Stimulated activated CD4-positive, alpha-beta T cell treated with anti-CD3 and anti-CD28 coated beads, Interleukin-1b, Interleukin-23, amount 100 ng/mL, for 1 hour (primary cell): Measurements from ENCODE around the gene MRPL40.
"Not testable (repeated sequence)": the region's sequence is repeated elsewhere in the genome, so short reads cannot be mapped to it uniquely, and the experiment has no call there.

Experiments
- DNase-seq, 2 donors: peaks; one replicate each; pipeline ENCODE4 v3.0.0-alpha.2; 2020; ENCODE audit warnings: low read depth in 2 of 2

The MRPL40 gene

DNA sequence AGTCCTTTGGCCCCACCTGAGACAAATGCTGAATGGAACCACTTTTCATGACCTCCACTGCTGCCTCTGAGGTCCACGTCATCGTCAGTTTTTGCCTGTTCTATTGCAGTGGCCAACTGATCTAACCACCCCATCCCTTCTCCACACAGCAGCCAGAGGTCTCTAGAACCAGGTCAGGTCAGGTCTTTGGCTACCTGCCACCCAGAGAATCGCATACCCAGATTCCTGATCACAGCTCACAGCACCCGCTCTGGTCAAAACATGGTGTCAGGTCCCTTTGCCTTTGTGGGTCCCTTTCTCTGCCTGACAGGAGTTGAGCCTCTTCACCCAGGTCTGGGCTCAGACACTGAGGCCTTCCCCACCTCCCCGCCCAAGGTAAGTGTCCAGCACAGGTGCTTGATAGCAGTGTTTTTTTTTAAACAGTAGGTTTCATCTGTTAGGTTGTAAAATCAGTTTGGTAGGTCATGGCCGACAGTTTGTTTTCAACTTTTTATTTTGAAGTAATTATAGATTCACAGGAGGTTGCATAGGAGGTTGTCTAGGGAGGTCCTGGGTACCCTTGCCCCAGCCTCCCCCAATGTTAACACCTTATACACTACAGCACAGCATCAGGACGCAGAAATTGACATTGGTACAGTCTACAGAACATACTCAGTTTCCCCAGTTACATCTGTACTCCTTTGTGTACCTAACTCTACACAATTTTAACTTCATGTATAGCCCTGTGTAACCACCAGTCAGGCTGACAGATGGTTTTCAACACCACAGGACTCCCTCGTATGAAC, 8.3 kb downstream of the MRPL40 start:
- DNase-seq: no peak

GRCh38 chr22:19442166-19442565, 9.8 kb downstream of the MRPL40 start:
- no peak for DNase-seq

- no peak for DNase-seq
These were observed 11.3 kb downstream of the MRPL40 start for GRCh38 chr22:19443544-19444211.

DNA sequence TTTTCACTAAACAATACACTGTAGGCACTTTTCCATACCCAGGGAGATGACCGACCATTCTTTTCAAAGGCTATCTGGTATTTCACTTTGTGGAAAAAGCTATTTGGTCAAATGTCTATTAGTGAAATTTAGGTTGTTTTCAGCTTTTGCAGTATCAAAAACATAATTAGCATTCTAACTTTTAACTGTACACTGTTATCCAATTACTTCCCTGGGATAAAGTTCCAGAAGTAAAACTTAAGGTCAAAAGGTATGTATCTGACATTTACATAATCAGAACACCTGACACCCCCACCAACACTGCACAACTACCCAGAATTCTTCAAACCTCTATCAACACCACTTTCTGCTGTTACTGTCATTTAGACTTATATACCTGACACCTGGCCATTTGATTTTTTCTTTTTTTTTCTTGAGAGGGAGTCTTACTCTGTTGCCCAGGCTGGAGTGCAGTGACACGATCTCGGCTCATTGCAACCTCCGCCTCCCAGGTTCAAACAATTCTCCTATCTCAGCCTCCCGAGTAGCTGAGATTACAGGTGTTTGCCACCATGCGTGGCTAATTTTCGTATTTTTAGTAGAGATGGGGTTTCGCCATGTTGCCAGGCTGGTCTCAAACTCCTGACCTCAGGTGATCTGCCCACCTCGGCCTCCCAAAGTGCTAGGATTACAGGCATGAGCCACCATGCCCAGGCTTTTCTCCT, 13.1 kb downstream of the MRPL40 start:
- DNase-seq: not testable (repeated sequence)

GRCh38 chr22:19446603-19447329, 14.4 kb downstream of the MRPL40 start:
- no peak for DNase-seq

GRCh38 chr22:19447330-19448075, 15.2 kb downstream of the MRPL40 start, which contains the start of gene C22orf39:
Gene C22orf39, minus strand, starts transcription at chr22:19447711. Its CDS starts 23 bp downstream, at chr22:19447688.
- peak; percentile 62 to 71 for DNase-seq

GRCh38 chr22:19448076-19448607, 15.8 kb downstream of the MRPL40 start:
- no peak for DNase-seq

DNA sequence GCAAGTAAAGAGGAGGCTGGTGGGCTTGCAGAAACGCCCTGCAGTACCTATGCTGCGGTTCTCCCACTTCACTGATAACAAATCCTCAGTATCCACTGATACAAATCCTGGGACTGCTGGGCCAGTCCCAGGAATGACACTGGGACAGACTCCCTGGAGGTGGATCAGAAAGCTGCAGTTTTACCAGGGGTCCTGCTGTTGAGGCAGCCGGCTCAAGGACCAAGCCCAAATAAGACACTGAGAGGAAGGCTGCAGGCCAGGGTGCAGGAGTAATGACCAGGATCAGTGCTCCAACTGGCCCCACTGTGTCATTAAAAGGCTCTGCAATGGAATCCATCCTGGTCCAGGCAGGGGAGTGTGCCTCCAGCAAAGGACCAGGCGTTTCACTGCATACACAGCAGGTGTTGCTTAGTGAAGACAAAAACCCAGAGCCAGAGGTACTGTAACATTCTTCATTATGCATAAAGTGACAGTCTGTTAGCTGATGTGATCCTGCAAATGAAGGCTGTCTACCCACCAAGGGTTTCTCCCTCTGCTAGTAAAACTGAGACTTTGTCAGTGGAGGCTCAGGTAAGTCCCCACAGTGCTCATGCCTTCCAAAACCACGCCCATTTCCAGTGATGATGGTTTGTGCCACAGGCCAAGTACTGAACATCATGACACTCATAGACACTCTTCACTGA, 16.5 kb downstream of the MRPL40 start:
- DNase-seq: no peak

GRCh38 chr22:19449422-19449767, 17.1 kb downstream of the MRPL40 start:
- DNase-seq: no peak

GRCh38 chr22:19450363-19451175, 18.2 kb downstream of the MRPL40 start:
- no peak for DNase-seq

DNA sequence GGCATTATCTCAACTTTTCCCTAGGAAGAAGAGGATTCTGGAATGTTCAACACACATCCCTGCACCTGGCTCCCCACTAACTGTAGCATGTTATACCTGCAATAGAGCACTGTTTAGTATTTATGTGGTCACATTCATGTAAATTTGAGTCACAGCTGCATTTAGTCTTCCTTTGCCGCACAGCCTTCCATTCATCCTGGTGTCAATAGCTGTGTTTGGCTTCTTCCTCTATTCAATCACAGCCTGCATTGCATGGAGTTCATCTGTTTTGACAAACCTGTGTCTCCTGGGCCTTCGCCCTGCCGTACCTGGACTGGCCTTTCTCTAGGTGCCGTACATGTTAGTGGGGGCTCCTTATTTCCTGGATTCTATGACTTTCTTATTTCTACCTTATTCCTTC, 19.2 kb downstream of the MRPL40 start:
- DNase-seq: no peak

- DNase-seq: no peak
These were observed 21.4 kb downstream of the MRPL40 start for GRCh38 chr22:19453718-19454117.

GRCh38 chr22:19454156-19454555, 21.8 kb downstream of the MRPL40 start:
- no peak for DNase-seq

GRCh38 chr22:19455033-19455432, 22.7 kb downstream of the MRPL40 start:
- DNase-seq: no peak

DNA sequence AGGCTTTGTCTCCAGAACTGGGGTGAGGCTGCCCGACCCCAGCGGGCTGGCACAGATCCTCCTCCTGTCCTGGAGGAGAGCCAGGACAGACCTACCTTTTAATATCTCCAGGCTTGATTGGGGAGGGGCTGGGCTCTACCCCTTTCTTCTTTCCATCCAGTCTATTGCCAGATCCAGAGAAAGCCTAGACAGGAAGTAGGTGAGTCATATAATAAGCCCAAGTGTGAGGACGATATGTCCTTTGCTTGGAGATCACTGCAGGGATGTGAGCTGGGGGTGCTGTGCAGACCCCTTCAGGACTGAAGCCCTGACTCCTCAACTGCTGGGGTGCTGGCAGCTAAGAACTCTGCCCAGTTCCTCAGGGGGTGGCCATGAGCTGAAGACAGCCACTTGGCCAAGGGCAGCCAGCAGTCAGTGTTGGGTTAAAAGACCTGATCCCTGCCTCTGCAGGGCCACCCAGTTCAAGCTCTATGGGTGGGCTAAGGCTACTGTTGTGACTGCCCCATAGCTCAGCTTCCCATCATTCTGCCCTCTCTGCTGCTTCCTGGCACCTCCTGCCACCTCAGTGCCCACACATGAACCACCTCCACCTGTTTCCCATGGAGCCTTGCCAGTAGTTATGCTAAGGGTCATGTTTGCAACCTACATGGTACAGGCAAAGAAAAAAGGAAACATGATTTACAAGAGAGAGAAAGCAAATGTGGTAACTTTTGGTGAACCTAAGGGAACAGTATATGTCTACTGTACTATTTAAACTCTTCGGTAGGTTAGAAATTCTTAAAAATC, 23.4 kb downstream of the MRPL40 start:
- DNase-seq: no peak

- DNase-seq: no peak
These were observed 24.2 kb downstream of the MRPL40 start for GRCh38 chr22:19456541-19456940.

GRCh38 chr22:19457828-19458428, 25.6 kb downstream of the MRPL40 start:
- DNase-seq: no peak

DNA sequence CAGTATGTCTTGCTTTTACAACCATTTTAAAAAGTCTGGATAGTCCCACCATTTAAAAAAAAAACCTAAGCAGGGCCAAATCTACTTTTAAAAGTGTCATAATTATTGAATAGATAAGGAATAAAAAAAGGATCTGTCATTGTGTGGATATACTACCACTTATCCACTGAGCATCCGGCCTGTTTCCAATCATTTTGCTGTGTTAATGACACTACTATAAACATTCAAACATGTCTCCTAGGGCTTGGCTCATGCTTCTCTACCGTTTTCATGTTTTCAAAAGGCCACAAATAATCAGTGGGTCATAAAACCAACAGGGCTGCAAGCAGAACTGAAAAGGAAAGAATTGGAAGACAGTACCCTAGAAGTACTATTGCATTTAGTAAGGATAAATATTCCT, 27.7 kb downstream of the MRPL40 start:
- DNase-seq: no peak
